Adipose tissue (tissue), 3 donors: ENCODE data around the gene TINAGL1. TPM values are rescaled to one million over a fixed set of nuclear protein-coding genes. Genes with fewer than 3 reads are reported as not detected.

Source experiments
- H3K27ac ChIP-seq: one replicate; pipeline ENCODE4 v1.5.1; 2013; ENCODE audit warnings: low read depth, low read length
- WGBS, 3 donors: extraction: QIAGEN DNeasy Blood & Tissue Kit; methylation state at CpG; one replicate each; pipeline ENCODE4 v1.1.7; 2013; 5-methylcytosine and 5-hydroxymethylcytosine counted together
- polyA plus RNA-seq, 3 donors: library from polyadenylated mRNA; stranded (reverse); fragments of 200-250 nt; gene quantifications; one replicate each; pipeline ENCODE4 v1.2.3, GENCODE V29; 2013
- donor health status: healthy with polysubstance abuse.
- donor health status: Bipolar disorder and iron deficiency.
- donor health status: healthy.

The TINAGL1 gene
- polyA plus RNA-seq, 3 donors: 33.7 to 190 (median 143) TPM

- no peak overlapping the region for H3K27ac ChIP-seq
- WGBS, 3 donors: 92 to 96% (median 94%) methylated on average over 20 of the region's 20 CpGs
Measured at GRCh38 chr1:31620631-31621497, 44.5 kb downstream of the TINAGL1 start.

GRCh38 chr1:31621498-31621820, 45.1 kb downstream of the TINAGL1 start:
- no peak overlapping the region for H3K27ac ChIP-seq
- WGBS, 3 donors: 87 to 96% (median 94%) methylated on average over 5 of the region's 5 CpGs

- 78 to 90% (median 79%) methylated on average over 15 of the region's 15 CpGs for WGBS, 3 donors
- no peak overlapping the region for H3K27ac ChIP-seq
Measured at GRCh38 chr1:31621847-31622730, 45.8 kb downstream of the TINAGL1 start.

- no peak overlapping the region for H3K27ac ChIP-seq
- WGBS, 3 donors: 96 to 97% (median 96%) methylated on average over 12 of the region's 12 CpGs
Measured at GRCh38 chr1:31623365-31623764, 47.0 kb downstream of the TINAGL1 start.

GRCh38 chr1:31624309-31624708, 48.0 kb downstream of the TINAGL1 start:
- 61 to 82% (median 61%) methylated on average over 5 of the region's 5 CpGs for WGBS, 3 donors
- H3K27ac ChIP-seq: no peak overlapping the region

GRCh38 chr1:31624731-31625514, 48.6 kb downstream of the TINAGL1 start:
- H3K27ac ChIP-seq: no peak overlapping the region
- 89 to 95% (median 90%) methylated on average over 16 of the region's 16 CpGs for WGBS, 3 donors

GRCh38 chr1:31625561-31626222, 49.4 kb downstream of the TINAGL1 start:
- 84 to 88% (median 85%) methylated on average over 4 of the region's 4 CpGs for WGBS, 3 donors
- H3K27ac ChIP-seq: no peak overlapping the region

GRCh38 chr1:31626223-31627207, 50.2 kb downstream of the TINAGL1 start:
- H3K27ac ChIP-seq: no peak overlapping the region
- WGBS, 3 donors: 59 to 77% (median 73%) methylated on average over 23 of the region's 23 CpGs

GRCh38 chr1:31627301-31627929, 51.1 kb downstream of the TINAGL1 start:
- 36 to 72% (median 67%) methylated on average over 13 of the region's 13 CpGs for WGBS, 3 donors
- H3K27ac ChIP-seq: no peak overlapping the region

- no peak overlapping the region for H3K27ac ChIP-seq
- WGBS, 3 donors: 57 to 78% (median 68%) methylated on average over 11 of the region's 11 CpGs
Measured at GRCh38 chr1:31627930-31628559, 51.7 kb downstream of the TINAGL1 start.

GRCh38 chr1:31628931-31629556, 52.7 kb downstream of the TINAGL1 start:
- 90 to 93% (median 93%) methylated on average over 6 of the region's 6 CpGs for WGBS, 3 donors
- no peak overlapping the region for H3K27ac ChIP-seq

GRCh38 chr1:31632649-31633048, 56.3 kb downstream of the TINAGL1 start:
- 97 to 99% (median 98%) methylated on average over 3 of the region's 3 CpGs for WGBS, 3 donors
- H3K27ac ChIP-seq: no peak overlapping the region

- H3K27ac ChIP-seq: no peak overlapping the region
- 60 to 67% (median 65%) methylated on average over 4 of the region's 4 CpGs for WGBS, 3 donors
Measured at GRCh38 chr1:31633117-31633516, 56.8 kb downstream of the TINAGL1 start.
